Liver (tissue), 9 donors: Measurements from ENCODE around the gene COL4A3. TPM values are rescaled to one million over a fixed set of nuclear protein-coding genes. Genes with fewer than 3 reads are reported as not detected.

ENCODE experiments used
- DNase-seq: peaks from one replicate; pipeline ENCODE4 v3.0.0-alpha.2; 2017; ENCODE audit warnings: low spot score
- H3K27ac ChIP-seq, 2 donors: one replicate each; pipeline ENCODE4 v1.7.0; 2013; ENCODE audit warnings: inconsistent platforms in 2 of 2, low read length in 2 of 2, control low read depth in 1 of 2, low read depth in 1 of 2, mild to moderate bottlenecking in 1 of 2
- H3K27me3 ChIP-seq, 4 donors: one replicate each; pipeline versions ENCODE4 v1.6.1 to v1.7.0; 2013; ENCODE audit warnings: low read length in 3 of 4, inconsistent platforms in 1 of 4, mild to moderate bottlenecking in 1 of 4, moderate library complexity in 1 of 4; ENCODE audit not compliant: control insufficient read depth in 4 of 4, insufficient read depth in 4 of 4
- H3K36me3 ChIP-seq, 4 donors: one replicate each; pipeline versions ENCODE4 v1.6.1 to v1.7.0; 2013; ENCODE audit warnings: low read length in 3 of 4, mild to moderate bottlenecking in 3 of 4, low read depth in 1 of 4, moderate library complexity in 1 of 4; ENCODE audit not compliant: control insufficient read depth in 4 of 4, insufficient read depth in 3 of 4
- H3K4me1 ChIP-seq, 4 donors: one replicate each; pipeline versions ENCODE4 v1.6.1 to v1.7.0; 2013; ENCODE audit warnings: low read length in 3 of 4, mild to moderate bottlenecking in 3 of 4, moderate library complexity in 1 of 4; ENCODE audit not compliant: control insufficient read depth in 4 of 4, insufficient read depth in 4 of 4
- H3K4me3 ChIP-seq, 3 donors: one replicate each; pipeline versions ENCODE4 v1.6.1 to v1.7.0; 2013; ENCODE audit warnings: low read length in 3 of 3, control low read depth in 1 of 3, low read depth in 1 of 3, mild to moderate bottlenecking in 1 of 3
- H3K9ac ChIP-seq, 2 donors: one replicate each; pipeline ENCODE4 v1.7.0; 2013; ENCODE audit warnings: low read length in 2 of 2, mild to moderate bottlenecking in 2 of 2, moderate library complexity in 2 of 2, control low read depth in 1 of 2, low read depth in 1 of 2
- H3K9me3 ChIP-seq, 4 donors: one replicate each; pipeline versions ENCODE4 v1.6.1 to v1.7.0; 2013; ENCODE audit warnings: low read length in 3 of 4; ENCODE audit not compliant: control insufficient read depth in 4 of 4
- EGR1 ChIP-seq, 2 donors: IDR thresholded peaks; 2 replicates each; pipeline ENCODE4 v1.6.1; 2016 to 2018; ENCODE audit warnings: antibody characterized with exemption in 2 of 2, low read depth in 2 of 2
- FOXA1 ChIP-seq: IDR thresholded peaks from 2 replicates; pipeline ENCODE4 v1.6.1; 2016; ENCODE audit warnings: antibody characterized with exemption
- FOXA2 ChIP-seq: IDR thresholded peaks from 2 replicates; pipeline ENCODE4 v1.6.1; 2016; ENCODE audit warnings: antibody characterized with exemption
- GABPA ChIP-seq, 2 donors: IDR thresholded peaks in 1 of 2; conservative IDR thresholded peaks in 1 of 2; 2 replicates each; pipeline ENCODE4 v1.6.1; 2016; ENCODE audit warnings: antibody characterized with exemption in 2 of 2, mild to moderate bottlenecking in 1 of 2, moderate library complexity in 1 of 2
- HNF4G ChIP-seq: IDR thresholded peaks from 2 replicates; pipeline ENCODE4 v1.6.1; 2016; ENCODE audit warnings: antibody characterized with exemption
- JUND ChIP-seq, 2 donors: IDR thresholded peaks; 2 replicates each; pipeline ENCODE4 v1.6.1; 2016; ENCODE audit warnings: antibody characterized with exemption in 2 of 2
- MAX ChIP-seq: IDR thresholded peaks from 2 replicates; pipeline ENCODE4 v1.6.1; 2016; ENCODE audit warnings: antibody characterized with exemption
- NR2F2 ChIP-seq: IDR thresholded peaks from 2 replicates; pipeline ENCODE4 v1.6.1; 2016; ENCODE audit warnings: antibody characterized with exemption
- RAD21 ChIP-seq, 2 donors: IDR thresholded peaks; 2 replicates each; pipeline ENCODE4 v1.6.1; 2016; ENCODE audit warnings: antibody characterized with exemption in 2 of 2, mild to moderate bottlenecking in 2 of 2
- RXRA ChIP-seq, 2 donors: IDR thresholded peaks; 2 replicates each; pipeline ENCODE4 v1.6.1; 2017 to 2018; ENCODE audit warnings: antibody characterized with exemption in 2 of 2, mild to moderate bottlenecking in 1 of 2
- SP1 ChIP-seq: IDR thresholded peaks from 2 replicates; pipeline ENCODE4 v1.6.1; 2018; ENCODE audit warnings: antibody characterized with exemption, mild to moderate bottlenecking
- TAF1 ChIP-seq: conservative IDR thresholded peaks from 2 replicates; pipeline ENCODE4 v1.6.1; 2016; ENCODE audit warnings: antibody characterized with exemption, mild to moderate bottlenecking
- YY1 ChIP-seq: IDR thresholded peaks from 2 replicates; pipeline ENCODE4 v1.6.1; 2016; ENCODE audit warnings: antibody characterized with exemption, mild to moderate bottlenecking
- ZBTB33 ChIP-seq: IDR thresholded peaks from 2 replicates; pipeline ENCODE4 v1.6.1; 2016; ENCODE audit warnings: antibody characterized with exemption
- WGBS: extraction: QIAGEN DNeasy Blood & Tissue Kit; methylation state at CpG from one replicate; pipeline ENCODE4 v1.1.7; 2013; 5-methylcytosine and 5-hydroxymethylcytosine counted together
- polyA plus RNA-seq, 2 donors: library from polyadenylated mRNA; stranded (reverse) in 1 of 2; unstranded in 1 of 2; fragments of 200-250 nt in 1 of 2; fragments of >200 nt in 1 of 2; fragmentation: Nextera tagmentation in 1 of 2; extraction: Ambion mirVana in 1 of 2; gene quantifications; one replicate each; pipeline versions ENCODE4 v1.2.1 to v1.2.3, GENCODE V29; 2013 to 2015
- total RNA-seq, 2 donors: library from RNA; depleted of rRNA; stranded (reverse); fragments of >200 nt; gene quantifications; one replicate each; pipeline ENCODE4 v1.2.3, GENCODE V29; 2014
- TF ChIP-seq, protein P1 (sequence below): IDR thresholded peaks from 2 replicates; pipeline ENCODE4 v1.6.1; 2016; ENCODE audit warnings: antibody characterized with exemption
- TF ChIP-seq, protein P2 (sequence below): fragments of 150-350 bp; IDR thresholded peaks from 2 replicates; pipeline ENCODE4 v1.5.1; 2017; ENCODE audit warnings: improper control_type of control experiment, low read depth, low read length; ENCODE audit not compliant: missing input control
- donor health status: healthy.
- donor health status: healthy.
- donor health status: healthy.
- donor health status: healthy.
- donor health status: healthy.

Gene COL4A3
- total and polyA plus RNA-seq, 4 donors: 0.05 to 2.3 (median 0.35) TPM

GRCh38 chr2:227198866-227199265 lies 34.4 kb downstream of the COL4A3 start:
- no peaks in the 10 kb centered on the region for H3K36me3 ChIP-seq
- WGBS: 79% methylated on average over 3 of the region's 3 CpGs
- TF ChIP-seq RAD21 (IDR thresholded peaks at IDR 0.05): no peak
- TF ChIP-seq, protein P1, sequence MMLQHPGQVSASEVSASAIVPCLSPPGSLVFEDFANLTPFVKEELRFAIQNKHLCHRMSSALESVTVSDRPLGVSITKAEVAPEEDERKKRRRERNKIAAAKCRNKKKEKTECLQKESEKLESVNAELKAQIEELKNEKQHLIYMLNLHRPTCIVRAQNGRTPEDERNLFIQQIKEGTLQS: no peak
- TF ChIP-seq FOXA2: no peak
- TF ChIP-seq MAX: no peak
- TF ChIP-seq, protein P2, sequence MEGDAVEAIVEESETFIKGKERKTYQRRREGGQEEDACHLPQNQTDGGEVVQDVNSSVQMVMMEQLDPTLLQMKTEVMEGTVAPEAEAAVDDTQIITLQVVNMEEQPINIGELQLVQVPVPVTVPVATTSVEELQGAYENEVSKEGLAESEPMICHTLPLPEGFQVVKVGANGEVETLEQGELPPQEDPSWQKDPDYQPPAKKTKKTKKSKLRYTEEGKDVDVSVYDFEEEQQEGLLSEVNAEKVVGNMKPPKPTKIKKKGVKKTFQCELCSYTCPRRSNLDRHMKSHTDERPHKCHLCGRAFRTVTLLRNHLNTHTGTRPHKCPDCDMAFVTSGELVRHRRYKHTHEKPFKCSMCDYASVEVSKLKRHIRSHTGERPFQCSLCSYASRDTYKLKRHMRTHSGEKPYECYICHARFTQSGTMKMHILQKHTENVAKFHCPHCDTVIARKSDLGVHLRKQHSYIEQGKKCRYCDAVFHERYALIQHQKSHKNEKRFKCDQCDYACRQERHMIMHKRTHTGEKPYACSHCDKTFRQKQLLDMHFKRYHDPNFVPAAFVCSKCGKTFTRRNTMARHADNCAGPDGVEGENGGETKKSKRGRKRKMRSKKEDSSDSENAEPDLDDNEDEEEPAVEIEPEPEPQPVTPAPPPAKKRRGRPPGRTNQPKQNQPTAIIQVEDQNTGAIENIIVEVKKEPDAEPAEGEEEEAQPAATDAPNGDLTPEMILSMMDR: no peak
- no peak for TF ChIP-seq HNF4G
- TF ChIP-seq FOXA1: no peak
- no peak for TF ChIP-seq NR2F2
- TF ChIP-seq GABPA (IDR thresholded peaks at IDR 0.05 in 1 of 2, conservative IDR thresholded peaks at IDR 0.05 in 1 of 2): no peak
- no peak for TF ChIP-seq JUND (IDR thresholded peaks at IDR 0.05)
- TF ChIP-seq EGR1 (IDR thresholded peaks at IDR 0.05; ENCODE audit: low read depth in 2 of 2): no peak
- H3K27me3 ChIP-seq: no peaks in the 10 kb centered on the region
- no peaks in the 10 kb centered on the region for H3K9me3 ChIP-seq
- H3K4me3 ChIP-seq: no peak overlapping the region
- DNase-seq: no peak
- H3K27ac ChIP-seq: no peak overlapping the region
- no peak overlapping the region for H3K9ac ChIP-seq
- H3K4me1 ChIP-seq: no peaks in the 10 kb centered on the region

- no peak for DNase-seq
- no peaks in the 10 kb centered on the region for H3K9me3 ChIP-seq
- WGBS: 84% methylated on average over 2 of the region's 2 CpGs
- no peaks in the 10 kb centered on the region for H3K4me1 ChIP-seq
- TF ChIP-seq HNF4G (no peak), JUND (IDR thresholded peaks at IDR 0.05) (no peak), RAD21 (IDR thresholded peaks at IDR 0.05) (no peak), SP1 (no peak), RXRA (IDR thresholded peaks at IDR 0.05) (no peak), YY1 (no peak), GABPA (IDR thresholded peaks at IDR 0.05 in 1 of 2, conservative IDR thresholded peaks at IDR 0.05 in 1 of 2) (no peak), MAX (no peak), ZBTB33 (no peak), EGR1 (IDR thresholded peaks at IDR 0.05; ENCODE audit: low read depth in 2 of 2) (no peak), TAF1 (no peak)
- TF ChIP-seq, protein P2: no peak
- no peaks in the 10 kb centered on the region for H3K27me3 ChIP-seq
- H3K9ac ChIP-seq: no peak overlapping the region
- H3K4me3 ChIP-seq: no peak overlapping the region
- H3K27ac ChIP-seq: no peak overlapping the region
- no peaks in the 10 kb centered on the region for H3K36me3 ChIP-seq
Observed at GRCh38 chr2:227201771-227202170, 37.3 kb downstream of the COL4A3 start.
